ENCODE measurements around the gene SBK3.
"Not testable (repeated sequence)": the region's sequence is repeated elsewhere in the genome, so short reads cannot be mapped to it uniquely, and the experiment has no call there.

The SBK3 gene

DNA sequence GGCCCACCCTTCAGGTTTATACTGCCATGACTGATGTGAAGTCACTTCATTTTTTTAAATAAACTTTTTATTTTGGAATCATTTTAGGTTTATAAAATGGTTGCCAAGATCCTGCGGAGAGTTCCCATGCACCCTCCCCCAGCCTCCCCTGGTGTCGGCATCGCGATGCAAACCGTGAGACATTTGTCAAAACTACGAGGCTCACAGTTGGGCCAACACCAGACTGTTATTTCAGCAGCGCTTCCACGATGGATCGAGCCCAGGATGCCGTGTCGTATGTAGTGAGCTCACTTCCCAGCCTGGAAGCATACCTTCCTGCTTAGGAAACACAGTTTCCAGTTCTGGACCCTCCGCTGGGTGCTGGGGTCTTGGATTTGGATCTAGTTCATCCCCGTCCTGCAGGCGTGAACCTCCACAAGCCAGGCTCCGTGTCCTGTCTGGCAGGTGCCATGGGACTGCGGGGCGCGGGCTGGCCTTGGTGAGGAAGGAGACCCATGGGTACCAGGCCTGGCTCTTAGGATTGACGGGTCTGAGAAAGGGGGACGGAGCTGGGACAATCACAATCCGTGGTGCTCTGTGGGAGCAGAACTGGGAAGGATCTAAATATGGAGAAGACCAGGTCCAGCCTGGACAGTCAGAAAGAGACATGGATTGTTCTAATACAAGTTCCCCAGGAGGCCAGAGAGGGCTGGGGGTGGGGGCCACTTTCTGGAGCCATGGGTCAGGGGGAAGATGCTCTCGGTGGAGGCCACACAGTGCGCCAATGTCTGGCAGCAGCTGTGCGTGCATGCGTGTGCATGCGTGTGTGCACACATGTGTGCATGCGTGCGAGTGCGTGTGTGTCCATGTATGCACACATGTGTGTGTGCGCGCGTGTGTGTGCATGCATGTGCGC, 6.0 kb downstream of the SBK3 start:
- no peak for DNase-seq

DNA sequence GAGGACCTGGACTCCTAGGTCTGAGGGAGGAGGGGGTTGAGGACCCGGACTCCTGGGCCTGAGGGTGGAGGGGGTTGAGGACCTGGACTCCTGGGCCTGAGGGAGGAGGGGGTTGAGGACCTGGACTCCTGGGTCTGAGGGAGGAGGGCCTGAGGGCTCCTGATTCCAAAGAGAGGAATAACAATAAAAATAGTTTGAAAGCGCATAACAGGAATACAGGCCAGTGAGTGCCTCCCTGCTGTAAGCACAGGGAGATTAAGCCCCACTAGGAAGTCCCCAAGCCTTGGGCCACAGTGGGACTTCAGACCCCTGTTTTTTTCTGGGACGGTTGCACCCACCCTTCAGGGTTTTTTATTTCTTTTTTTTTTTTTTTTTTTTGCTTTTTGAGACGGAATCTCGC, 7.2 kb downstream of the SBK3 start:
- DNase-seq = peak; percentile 18

DNA sequence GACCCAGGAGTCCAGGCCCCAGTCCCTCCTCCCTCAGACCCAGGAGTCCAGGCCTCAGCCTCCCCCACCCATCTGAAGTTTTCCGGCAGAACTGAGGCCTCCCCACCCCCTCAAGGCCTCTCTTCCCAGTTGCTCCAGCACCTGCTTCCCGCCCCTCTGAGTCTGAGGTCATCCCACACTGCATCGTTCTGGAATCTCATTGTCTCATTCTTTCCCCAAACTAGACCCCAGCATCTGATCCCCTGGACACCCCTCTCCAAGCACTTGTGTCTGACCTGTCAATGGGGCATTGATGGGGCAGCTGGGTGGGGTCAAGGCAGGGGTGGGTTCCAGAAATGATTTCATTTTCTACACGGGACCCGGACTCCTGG, 7.6 kb downstream of the SBK3 start:
- peak; percentile 84 for DNase-seq

GRCh38 chr19:55536951-55537740, 8.2 kb downstream of the SBK3 start, which contains the start of gene SBK2:
SBK2 (minus strand) TSS chr19:55537133; CDS start chr19:55536294, 839 bp downstream.
- DNase-seq = no peak

GRCh38 chr19:55536366-55536765, 9.0 kb downstream of the SBK3 start:
- DNase-seq = no peak

DNA sequence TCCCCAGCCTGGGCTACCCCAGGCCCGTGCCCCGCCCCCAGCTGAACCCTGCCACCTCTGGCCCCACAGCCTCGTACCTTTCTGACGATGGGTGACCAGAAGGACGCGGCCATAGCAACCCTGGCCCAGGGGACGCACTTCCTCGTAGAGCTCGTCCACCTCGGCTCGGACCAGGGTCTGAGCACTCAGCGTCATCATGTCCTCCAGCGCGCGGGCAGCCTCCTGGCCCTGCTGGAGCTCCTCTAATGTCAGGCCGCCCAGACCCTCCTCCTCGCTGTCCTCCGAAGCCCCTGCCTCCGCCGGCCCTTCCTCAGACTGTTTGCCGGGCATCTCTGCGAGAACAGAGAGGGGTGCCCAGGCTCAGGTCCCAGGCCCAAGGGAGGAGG, 9.4 kb downstream of the SBK3 start:
- DNase-seq = no peak

GRCh38 chr19:55535173-55535964, 10.0 kb downstream of the SBK3 start:
- DNase-seq = no peak

GRCh38 chr19:55534280-55534679, 11.1 kb downstream of the SBK3 start:
- DNase-seq = not testable (repeated sequence)

DNA sequence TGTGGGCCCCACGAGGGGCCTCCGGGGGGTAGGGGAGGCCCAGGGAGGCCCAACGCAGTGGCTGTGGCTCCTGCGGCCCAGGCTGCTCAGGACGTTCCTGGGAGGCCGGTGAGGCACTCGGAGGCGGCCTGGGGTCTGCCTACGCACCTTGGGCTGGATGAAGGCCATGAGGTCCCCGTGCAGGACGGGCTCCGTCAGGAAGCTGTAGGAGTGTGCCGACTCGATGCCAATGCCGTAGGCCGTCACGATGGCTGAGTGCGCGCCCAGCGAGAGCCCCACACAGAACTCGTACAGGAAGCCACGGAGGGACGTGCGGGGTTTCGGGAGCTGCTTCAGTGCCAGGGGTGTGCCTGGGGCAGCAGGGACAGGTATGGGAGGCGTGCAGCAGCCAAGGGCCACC, 14.3 kb downstream of the SBK3 start:
- no peak for DNase-seq

- DNase-seq = no peak
Observed at GRCh38 chr19:55529636-55530234, 15.6 kb downstream of the SBK3 start.

DNA sequence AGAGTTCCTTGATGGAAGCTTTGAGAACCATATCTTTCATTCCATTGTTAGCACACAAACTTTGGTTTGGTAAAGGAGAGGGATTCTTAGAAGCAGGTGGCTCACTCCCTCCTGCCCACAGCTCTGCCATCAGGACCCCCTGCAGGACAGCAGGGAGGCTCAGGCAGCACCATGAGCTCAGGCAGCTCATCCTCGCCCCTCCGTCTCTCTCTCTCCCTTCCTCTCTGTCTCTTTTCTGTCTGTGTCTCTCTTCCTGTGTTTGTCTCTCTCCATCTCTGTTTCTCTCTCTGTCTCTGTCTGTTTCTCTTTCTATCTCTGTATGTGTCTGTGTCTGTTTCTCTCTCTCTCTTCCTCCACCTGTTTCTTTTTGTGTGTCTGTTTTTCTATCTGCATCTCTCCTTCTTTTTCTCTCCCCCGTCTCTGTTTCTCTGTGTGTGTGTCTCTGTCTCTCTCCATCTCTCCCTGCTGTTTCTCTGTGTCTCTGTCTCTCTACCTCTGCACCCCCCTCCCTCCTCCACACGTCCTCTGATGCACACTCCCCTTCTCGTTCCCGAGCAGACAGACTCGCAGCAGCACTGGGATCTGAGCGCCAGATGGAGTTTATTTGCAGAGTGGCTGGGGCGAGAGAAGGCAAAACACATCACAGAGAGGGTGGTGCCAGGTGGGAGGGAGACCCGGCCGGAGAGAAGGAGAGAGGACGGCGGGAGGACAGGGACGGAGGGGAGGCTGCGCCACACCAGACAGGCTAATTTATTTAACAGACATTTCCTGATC, 17.1 kb downstream of the SBK3 start:
- DNase-seq = no peak

- DNase-seq = no peak
Observed at GRCh38 chr19:55527197-55528029, 17.9 kb downstream of the SBK3 start.

DNA sequence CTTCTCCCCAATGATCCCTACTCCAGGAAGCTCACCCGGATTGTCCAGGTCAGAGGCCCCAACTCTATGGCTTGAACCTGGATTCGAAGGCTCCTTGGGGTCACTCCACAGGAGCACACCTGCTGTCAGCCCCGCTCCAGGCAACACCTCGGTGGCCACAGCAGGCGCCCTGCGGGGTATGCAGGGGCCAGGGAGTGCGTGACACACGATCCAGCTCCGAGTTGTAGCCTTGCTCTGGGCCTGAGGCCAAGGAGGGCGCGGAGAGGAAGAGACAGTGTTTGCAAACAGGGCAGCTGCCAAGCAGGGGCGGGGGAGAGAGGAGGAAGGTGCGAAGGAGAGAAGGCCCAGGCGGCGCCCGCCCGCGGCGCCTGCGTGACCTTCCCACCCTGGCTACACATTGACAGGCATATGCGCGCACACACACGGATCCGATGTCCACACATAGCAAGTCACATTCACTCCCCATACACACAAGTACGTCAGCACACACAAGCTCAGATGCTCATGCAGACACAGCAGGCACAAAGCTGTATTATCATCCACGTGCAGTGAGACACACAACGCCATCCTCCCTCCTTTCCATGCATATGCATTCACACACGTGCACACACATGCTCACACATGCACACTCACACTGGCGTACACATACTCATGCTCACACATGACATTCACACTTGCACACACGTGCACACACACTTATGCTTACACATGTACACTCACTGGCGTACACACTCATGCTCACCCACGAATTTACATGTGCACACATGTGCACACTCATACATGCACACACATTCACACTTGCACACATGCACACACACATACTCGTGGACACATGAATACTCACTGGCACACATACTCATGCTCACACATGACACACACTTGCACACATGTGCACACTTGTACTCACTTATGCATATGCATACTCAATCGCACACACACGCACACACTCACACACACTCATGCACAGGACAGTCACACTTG, 18.8 kb downstream of the SBK3 start:
- peak; percentile 74 for DNase-seq

- no peak for DNase-seq
Observed at GRCh38 chr19:55525289-55526101, 19.8 kb downstream of the SBK3 start.

DNA sequence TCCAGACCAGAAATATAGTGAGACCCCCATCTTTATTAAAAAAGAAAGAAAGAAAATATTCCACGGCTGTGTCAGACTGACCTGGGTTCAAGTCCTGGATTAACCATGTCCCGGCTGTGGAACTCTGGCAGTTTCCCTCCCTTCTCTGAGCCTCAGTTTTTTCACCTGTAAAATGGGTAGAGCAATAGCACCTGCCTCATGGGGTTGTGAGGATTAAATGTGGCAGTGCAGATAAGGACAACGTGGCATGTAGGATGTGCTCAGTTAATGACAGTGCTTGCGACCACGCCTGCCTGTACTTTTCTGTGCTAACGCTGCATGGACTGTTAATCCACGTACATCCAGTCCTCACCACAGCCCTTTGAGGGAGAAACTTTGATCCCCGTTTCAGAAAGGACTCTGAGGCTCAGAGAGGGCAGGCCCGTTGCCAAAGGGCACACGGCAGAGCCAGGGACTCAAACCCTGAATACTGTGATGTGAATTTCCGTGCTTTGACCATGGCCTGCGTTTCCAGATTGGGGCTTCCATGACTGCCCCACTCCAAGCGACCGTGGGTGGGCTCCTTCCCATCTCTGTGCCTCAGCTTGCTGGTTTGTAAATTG, 24.6 kb downstream of the SBK3 start:
- DNase-seq = no peak

- DNase-seq = peak; percentile 85
Observed at GRCh38 chr19:55519451-55520311, 25.7 kb downstream of the SBK3 start.

- peak; percentile 89 for DNase-seq
Observed at GRCh38 chr19:55516878-55517620, 28.3 kb downstream of the SBK3 start.
